ENCODE measurements around the gene SYPL2. TPM values are rescaled to one million over a fixed set of nuclear protein-coding genes. Genes with fewer than 3 reads are reported as not detected.

The SYPL2 gene
- total RNA-seq, 1 experiment from 2014 or later = 1.3 TPM

DNA sequence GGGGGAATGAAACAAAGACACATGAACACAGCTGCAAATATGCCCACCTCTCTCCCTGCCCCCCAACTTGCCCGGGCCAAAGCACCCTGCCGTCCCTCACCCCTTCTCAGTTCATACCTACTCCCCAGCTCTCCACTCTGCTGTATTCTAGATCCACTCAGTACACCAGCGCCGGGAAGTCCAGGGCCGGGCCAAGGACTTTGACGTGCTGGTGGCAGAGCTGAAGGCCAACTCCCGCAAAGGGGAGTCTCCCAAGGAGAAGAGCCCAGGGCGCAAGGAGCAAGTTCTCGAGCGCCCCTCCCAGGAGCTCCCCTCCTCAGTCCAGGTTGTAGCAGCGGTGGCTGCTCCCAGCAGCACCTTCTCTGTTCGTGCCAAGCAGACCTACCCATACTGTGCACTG, 22.4 kb downstream of the SYPL2 start:
- intact Hi-C loops (cut with micrococcal nuclease) = no loop called here
- Histone ChIP-seq H3K9ac (ENCODE audit: low read length) (no peak overlapping the region), H2AFZ (ENCODE audit: low read depth, low read length, poor library complexity, severe bottlenecking) (no peak overlapping the region), H3K36me3 (ENCODE audit: control insufficient read depth in 1 of 2, insufficient read depth in 2 of 2, low read length in 2 of 2) (no peaks in the 10 kb centered on the region), H3K27me3 (ENCODE audit: insufficient read depth, low read length) (no peaks in the 10 kb centered on the region), H3K27ac (ENCODE audit: low read depth, low read length) (no peak overlapping the region), H3K79me2 (ENCODE audit: insufficient read depth, low read length) (0 out of 2 replicates have a peak, but pooled peaks cover 4% of the 10 kb centered on the region), H3K9me2 (ENCODE audit: insufficient read depth) (no peaks in the 10 kb centered on the region), H3K4me2 (ENCODE audit: low read length) (no peak overlapping the region), H3K4me1 (ENCODE audit: control insufficient read depth in 1 of 2, insufficient read depth in 2 of 2, low read length in 2 of 2) (peaks cover 14 to 20% of the 10 kb centered on the region in 2 experiments; a peak in 3 of 4 replicates), H3K4me3 (replicated peaks in 1 of 2; ENCODE audit: low read depth in 1 of 2, low read length in 2 of 2) (no peak overlapping the region), H3K9me3 (ENCODE audit: control insufficient read depth in 1 of 2, insufficient read depth in 1 of 2, low read depth in 1 of 2, low read length in 2 of 2) (no peaks in the 10 kb centered on the region), H4K20me1 (ENCODE audit: insufficient read depth) (no peaks in the 10 kb centered on the region)
- POLR2A ChIA-PET = no interaction called here
- CTCF ChIA-PET = interaction anchor here (1.4 to 7.1 kb wide), 2 partner anchors 43 to 47 kb away, joined by 3 to 146 read pairs; no protein-coding TSS in a partner anchor
- DNase-seq (ENCODE audit: low read depth, low spot score) (no peak), ATAC-seq (no peak)
- BruUV-seq (replicated peaks) = no TSS peak
- TF ChIP-seq POLR2AphosphoS5 (IDR thresholded peaks at IDR 0.05; ENCODE audit: low read depth, low read length) = no peak
- TF ChIP-seq ZFX (IDR thresholded peaks at IDR 0.05) = no peak
- no peak for TF ChIP-seq EZH2 (IDR thresholded peaks at IDR 0.05)
- RAD21 ChIA-PET (ENCODE audit: low non-redundant PET in 1 of 2, low total read pairs in 2 of 2, uncharacterized antibody in 2 of 2, unreplicated experiment in 2 of 2) = no interaction called here

DNA sequence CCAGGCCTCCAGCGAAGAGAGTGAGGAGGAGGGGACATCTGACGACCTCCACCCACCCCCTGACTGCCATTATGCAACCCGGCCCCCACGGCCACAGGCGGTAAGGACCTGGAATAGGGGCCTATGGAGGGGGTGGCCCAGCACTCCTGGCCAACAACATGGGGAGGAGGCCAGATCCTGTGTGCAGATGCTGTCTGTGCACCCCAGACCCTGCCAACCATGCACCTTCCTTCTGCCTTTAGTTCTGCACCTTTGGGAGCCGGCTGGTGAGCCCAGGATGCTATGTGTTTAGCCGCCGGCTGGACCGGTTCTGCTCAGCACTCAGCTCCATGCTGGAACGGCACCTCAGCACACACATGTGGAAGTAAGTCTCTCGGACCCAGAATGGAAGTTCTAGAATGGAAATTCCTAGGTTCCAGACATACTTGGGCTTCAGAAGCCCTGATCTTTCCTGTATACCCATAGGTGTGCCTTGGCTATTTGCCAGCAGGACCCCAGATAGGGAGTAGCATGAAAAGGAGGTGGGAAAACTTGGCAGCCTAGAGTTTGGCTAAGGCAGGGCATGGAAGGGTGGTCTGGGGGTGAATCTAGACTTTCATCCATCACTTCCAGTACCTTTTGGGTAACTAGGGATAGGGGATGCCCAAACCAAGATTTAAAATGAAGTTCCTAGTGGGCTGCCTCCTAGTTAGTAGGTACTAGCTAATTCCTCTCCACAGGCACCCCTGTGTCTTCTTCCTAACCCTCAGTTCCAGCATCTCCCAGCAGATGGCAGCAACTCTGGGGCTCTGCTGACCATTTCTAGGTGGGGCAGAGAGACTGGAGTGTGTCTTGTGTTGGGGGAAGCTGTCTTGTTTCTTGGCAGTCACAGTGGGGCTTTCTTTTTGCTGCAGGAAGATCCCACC, 23.9 kb downstream of the SYPL2 start:
- H3K79me2 ChIP-seq (ENCODE audit: insufficient read depth, low read length) = no peaks in the 10 kb centered on the region; the same call in 1 of the 2 replicates

More for the DNA sequence above, 23.9 kb downstream of the SYPL2 start:
- Histone ChIP-seq H3K27me3 (ENCODE audit: insufficient read depth, low read length) (no peaks in the 10 kb centered on the region), H3K9me3 (ENCODE audit: control insufficient read depth in 1 of 2, insufficient read depth in 1 of 2, low read depth in 1 of 2, low read length in 2 of 2) (no peaks in the 10 kb centered on the region), H2AFZ (ENCODE audit: low read depth, low read length, poor library complexity, severe bottlenecking) (no peak overlapping the region), H3K36me3 (ENCODE audit: control insufficient read depth in 1 of 2, insufficient read depth in 2 of 2, low read length in 2 of 2) (no peaks in the 10 kb centered on the region), H3K9me2 (ENCODE audit: insufficient read depth) (no peaks in the 10 kb centered on the region), H4K20me1 (ENCODE audit: insufficient read depth) (no peaks in the 10 kb centered on the region), H3K4me1 (ENCODE audit: control insufficient read depth in 1 of 2, insufficient read depth in 2 of 2, low read length in 2 of 2) (peaks cover 12 to 17% of the 10 kb centered on the region in 2 experiments; a peak in 3 of 4 replicates), H3K4me2 (ENCODE audit: low read length) (no peak overlapping the region), H3K9ac (ENCODE audit: low read length) (no peak overlapping the region), H3K27ac (ENCODE audit: low read depth, low read length) (no peak overlapping the region), H3K4me3 (replicated peaks in 1 of 2; ENCODE audit: low read depth in 1 of 2, low read length in 2 of 2) (no peak overlapping the region)
- ChIA-PET POLR2A (interaction anchor here (1.1 kb wide), 1 partner anchor 41 kb away, joined by 3 read pairs; no protein-coding TSS in a partner anchor), CTCF (interaction anchor here (0.6 to 7.1 kb wide), 16 partner anchors 12 to 251 kb away, joined by 3 to 146 read pairs (median 4); partner anchors contain the start of genes GNAI3 and PSRC1), RAD21 (ENCODE audit: low non-redundant PET in 1 of 2, low total read pairs in 2 of 2, uncharacterized antibody in 2 of 2, unreplicated experiment in 2 of 2) (interaction anchor here (1.6 to 1.8 kb wide), 2 partner anchors 42 kb away, joined by 5 to 17 read pairs; no protein-coding TSS in a partner anchor)
- ATAC-seq (peak; percentile 49), DNase-seq (ENCODE audit: low read depth, low spot score) (peak; percentile 31)
- no TSS peak for BruUV-seq (replicated peaks)
- intact Hi-C loops (cut with micrococcal nuclease) = loop anchor here (1.0 kb wide), 1 partner anchor 42 kb away; no protein-coding TSS in a partner anchor
- TF ChIP-seq RAD21 (IDR thresholded peaks at IDR 0.05; ENCODE audit: low read depth) = peak; percentile 57
- TF ChIP-seq ZFX (IDR thresholded peaks at IDR 0.05) = no peak
- no peak for TF ChIP-seq CEBPB (IDR thresholded peaks at IDR 0.05; ENCODE audit: low read depth)
- TF ChIP-seq SRF (IDR thresholded peaks at IDR 0.05; ENCODE audit: low read depth) = no peak
- TF ChIP-seq SIN3A (IDR thresholded peaks at IDR 0.05; ENCODE audit: low read depth) = no peak
- TF ChIP-seq TCF7L2 (IDR thresholded peaks at IDR 0.05; ENCODE audit: borderline replicate concordance, extremely low read depth, insufficient read depth, insufficient read length) = no peak
- TF ChIP-seq, protein P1, sequence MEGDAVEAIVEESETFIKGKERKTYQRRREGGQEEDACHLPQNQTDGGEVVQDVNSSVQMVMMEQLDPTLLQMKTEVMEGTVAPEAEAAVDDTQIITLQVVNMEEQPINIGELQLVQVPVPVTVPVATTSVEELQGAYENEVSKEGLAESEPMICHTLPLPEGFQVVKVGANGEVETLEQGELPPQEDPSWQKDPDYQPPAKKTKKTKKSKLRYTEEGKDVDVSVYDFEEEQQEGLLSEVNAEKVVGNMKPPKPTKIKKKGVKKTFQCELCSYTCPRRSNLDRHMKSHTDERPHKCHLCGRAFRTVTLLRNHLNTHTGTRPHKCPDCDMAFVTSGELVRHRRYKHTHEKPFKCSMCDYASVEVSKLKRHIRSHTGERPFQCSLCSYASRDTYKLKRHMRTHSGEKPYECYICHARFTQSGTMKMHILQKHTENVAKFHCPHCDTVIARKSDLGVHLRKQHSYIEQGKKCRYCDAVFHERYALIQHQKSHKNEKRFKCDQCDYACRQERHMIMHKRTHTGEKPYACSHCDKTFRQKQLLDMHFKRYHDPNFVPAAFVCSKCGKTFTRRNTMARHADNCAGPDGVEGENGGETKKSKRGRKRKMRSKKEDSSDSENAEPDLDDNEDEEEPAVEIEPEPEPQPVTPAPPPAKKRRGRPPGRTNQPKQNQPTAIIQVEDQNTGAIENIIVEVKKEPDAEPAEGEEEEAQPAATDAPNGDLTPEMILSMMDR (IDR thresholded peaks at IDR 0.05 in 2 of 3, conservative IDR thresholded peaks at IDR 0.05 in 1 of 3; ENCODE audit: borderline replicate concordance in 1 of 3, insufficient read depth in 1 of 3, low read depth in 2 of 3, low read length in 2 of 3) = peak; percentile 56 to 94 (median 79); a peak in 5 of 6 replicates
- no peak for TF ChIP-seq EZH2 (IDR thresholded peaks at IDR 0.05)
